ENCODE data around the gene IL10RB. TPM values are rescaled to one million over a fixed set of nuclear protein-coding genes. Genes with fewer than 3 reads are reported as not detected.

IL10RB gene
- total and polyA plus RNA-seq, 2 of the 13 experiments (the other 11 are each of a cell fraction or from before 2014, with no cell fraction given) = 17.4 to 18.2 TPM

DNA sequence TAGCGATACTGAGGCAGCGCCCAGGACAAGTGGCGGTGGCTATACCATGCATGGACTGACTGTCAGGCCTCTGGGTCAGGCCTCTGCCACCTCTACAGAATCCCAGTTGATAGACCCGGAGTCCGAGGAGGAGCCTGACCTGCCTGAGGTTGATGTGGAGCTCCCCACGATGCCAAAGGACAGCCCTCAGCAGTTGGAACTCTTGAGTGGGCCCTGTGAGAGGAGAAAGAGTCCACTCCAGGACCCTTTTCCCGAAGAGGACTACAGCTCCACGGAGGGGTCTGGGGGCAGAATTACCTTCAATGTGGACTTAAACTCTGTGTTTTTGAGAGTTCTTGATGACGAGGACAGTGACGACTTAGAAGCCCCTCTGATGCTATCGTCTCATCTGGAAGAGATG is 3.2 kb upstream of the IL10RB start:
- intact Hi-C loops (cut with micrococcal nuclease; ENCODE audit: unreplicated experiment) (no loop called here), in situ Hi-C loops (cut with HindIII; ENCODE audit: extremely low pct_ligation_motif_present, low pct_unique_long_range_greater_than_20kb) (no loop called here)
- no peaks in the 10 kb centered on the region for H3K9me3 ChIP-seq (ENCODE audit: low read length)
- H3K27me3 ChIP-seq (ENCODE audit: control insufficient read depth in 1 of 2, insufficient read depth in 2 of 2, low read length in 2 of 2) = no peaks in the 10 kb centered on the region; a peak in 1 of 5 replicates
- H4K20me1 ChIP-seq (ENCODE audit: insufficient read depth, low read length) = no peaks in the 10 kb centered on the region
- no peak overlapping the region for H3K4me3 ChIP-seq (replicated peaks in 1 of 3; ENCODE audit: insufficient read depth in 1 of 3, low read depth in 2 of 3, low read length in 3 of 3)
- ATAC-seq = no peak
- H3K9ac ChIP-seq (ENCODE audit: insufficient read depth, low read depth, low read length) = no peak overlapping the region
- BruUV-seq (replicated peaks) = no TSS peak
- 98% methylated on average over 8 of the region's 11 CpGs for WGBS (ENCODE audit: low lambda C conversion rate)
- peaks cover 40% of the 10 kb centered on the region for H3K4me1 ChIP-seq (ENCODE audit: insufficient read depth, low read length)
- no peaks in the 10 kb centered on the region for H3K79me2 ChIP-seq (ENCODE audit: insufficient read depth, low read length)
- peaks cover 4 to 14% of the 10 kb centered on the region in 2 experiments; a peak in 4 of 5 replicates for H3K36me3 ChIP-seq (replicated peaks in 1 of 2; ENCODE audit: control insufficient read depth in 1 of 2, insufficient read depth in 2 of 2, low read length in 2 of 2)
- no peak overlapping the region for H2AFZ ChIP-seq (ENCODE audit: low read length)
- CTCF ChIA-PET (ENCODE audit: low intra/inter-chr PET ratio, low total read pairs) = no interaction called here
- no peak for FAIRE-seq
- H3K4me2 ChIP-seq (ENCODE audit: low read depth, low read length) = no peak overlapping the region
- DNase-seq (ENCODE audit: low spot score) = no peak
- POLR2A ChIA-PET = no interaction called here
- no peak overlapping the region for H3K27ac ChIP-seq (ENCODE audit: extremely low read length, insufficient read depth, low read length)
- TF ChIP-seq NR3C1 (CRISPR knock-in tag; IDR thresholded peaks at IDR 0.05) (no peak), CBX2 (IDR thresholded peaks at IDR 0.05; ENCODE audit: low read depth, low read length) (no peak), CBX2 (CRISPR knock-in tag; IDR thresholded peaks at IDR 0.05; ENCODE audit: low read depth) (no peak), ZNF414 (CRISPR knock-in tag; IDR thresholded peaks at IDR 0.05) (no peak), KMT2B (CRISPR knock-in tag; IDR thresholded peaks at IDR 0.05) (no peak), TFAP4 (IDR thresholded peaks at IDR 0.05; ENCODE audit: borderline replicate concordance, low read depth) (no peak), NFE2L1 (CRISPR knock-in tag; IDR thresholded peaks at IDR 0.05; ENCODE audit: borderline replicate concordance) (no peak), TEAD2 (CRISPR knock-in tag; IDR thresholded peaks at IDR 0.05) (no peak), RNF2 (conservative IDR thresholded peaks at IDR 0.05; ENCODE audit: low read depth) (no peak), KLF9 (CRISPR knock-in tag; IDR thresholded peaks at IDR 0.05; ENCODE audit: low read depth) (no peak), AKAP8 (CRISPR knock-in tag; IDR thresholded peaks at IDR 0.05) (no peak), HDAC6 (IDR thresholded peaks at IDR 0.05; ENCODE audit: low read depth, low read length) (no peak), SIX4 (CRISPR knock-in tag; IDR thresholded peaks at IDR 0.05) (no peak), RBM22 (optimal IDR thresholded peaks at IDR 0.05; ENCODE audit: low read length) (no peak), ZNF318 (CRISPR knock-in tag; IDR thresholded peaks at IDR 0.05) (no peak), PCBP2 (optimal IDR thresholded peaks at IDR 0.05; ENCODE audit: low read depth, low read length, poor library complexity, severe bottlenecking) (no peak)
